Gastrocnemius medialis (tissue), 4 donors: ENCODE data around the gene KCNQ2. TPM values are rescaled to one million over a fixed set of nuclear protein-coding genes. Genes with fewer than 3 reads are reported as not detected.

ENCODE experiments used
- ATAC-seq, 2 donors: fragments of 150-250 bp; one replicate each; pipeline ENCODE4 v1.9.1; 2016
- DNase-seq, 2 donors: peaks; one replicate each; pipeline ENCODE4 v3.0.0-alpha.2; 2019
- H3K27ac ChIP-seq, 4 donors: fragments of 200-600 bp; sonication (generic); 1 replicate in 1 of 4; 2 replicates in 3 of 4; pipeline ENCODE4 v1.5.1; 2016 to 2018; ENCODE audit warnings: mild to moderate bottlenecking in 2 of 4, moderate library complexity in 1 of 4
- H3K27me3 ChIP-seq, 3 donors: fragments of 200-600 bp; sonication (generic) in 2 of 3; 1 replicate in 1 of 3; 2 replicates in 2 of 3; pipeline versions ENCODE4 v1.5.1 to v1.6.0; 2016 to 2019; ENCODE audit warnings: mild to moderate bottlenecking in 1 of 3, moderate library complexity in 1 of 3
- H3K36me3 ChIP-seq, 2 donors: fragments of 200-600 bp; sonication (generic) in 1 of 2; one replicate each; pipeline ENCODE4 v1.5.1; 2017 to 2018
- H3K4me1 ChIP-seq, 2 donors: fragments of 200-600 bp; sonication (generic) in 1 of 2; one replicate each; pipeline ENCODE4 v1.5.1; 2016 to 2017; ENCODE audit warnings: mild to moderate bottlenecking in 2 of 2
- H3K4me3 ChIP-seq, 4 donors: fragments of 200-600 bp; sonication (generic) in 3 of 4; 1 replicate in 1 of 4; 2 replicates in 3 of 4; pipeline ENCODE4 v1.5.1; 2016 to 2019; ENCODE audit warnings: mild to moderate bottlenecking in 2 of 4
- H3K9me3 ChIP-seq, 3 donors: fragments of 200-600 bp; sonication (generic) in 2 of 3; 1 replicate in 1 of 3; 2 replicates in 2 of 3; pipeline ENCODE4 v1.5.1; 2016 to 2019
- POLR2A ChIP-seq, 2 donors: fragments of 450-650 bp; IDR thresholded peaks; one replicate each; pipeline ENCODE4 v1.6.1; 2017; ENCODE audit warnings: antibody characterized with exemption in 2 of 2, mild to moderate bottlenecking in 2 of 2, moderate library complexity in 2 of 2
- in situ Hi-C, 4 donors: fragments of 200-750 bp; cut with MboI; loops; one replicate each; pipeline versions ENCODE4 v1.15.0 to v1.8.0; 2017; ENCODE audit warnings: low sequenced_read_pairs in 4 of 4
- intact Hi-C: fragments of 100-400 bp; cut with DNase I; formaldehyde crosslinking; loops from one replicate; pipeline ENCODE4 v1.15.1; 2023; ENCODE audit warnings: low total_unique reads
- total RNA-seq, 4 donors: library from RNA; depleted of rRNA; stranded (reverse); fragments of >200 nt; gene quantifications; one replicate each; pipeline versions ENCODE4 v1.1.0 to v1.2.3, GENCODE V29; 2016
- TF ChIP-seq, protein P1 (sequence below), 5 experiments: fragments of 450-650 bp in 3 of 5; fragments of 200-600 bp in 2 of 5; sonication (generic) in 2 of 5; IDR thresholded peaks in 4 of 5; conservative IDR thresholded peaks in 1 of 5; 1 replicate in 4 of 5; 2 replicates in 1 of 5; pipeline ENCODE4 v1.5.1; 2016 to 2019; ENCODE audit warnings: antibody characterized with exemption in 5 of 5, mild to moderate bottlenecking in 3 of 5, moderate library complexity in 3 of 5

The KCNQ2 gene
- total RNA-seq, 4 donors from 2014 or later: not detected

DNA sequence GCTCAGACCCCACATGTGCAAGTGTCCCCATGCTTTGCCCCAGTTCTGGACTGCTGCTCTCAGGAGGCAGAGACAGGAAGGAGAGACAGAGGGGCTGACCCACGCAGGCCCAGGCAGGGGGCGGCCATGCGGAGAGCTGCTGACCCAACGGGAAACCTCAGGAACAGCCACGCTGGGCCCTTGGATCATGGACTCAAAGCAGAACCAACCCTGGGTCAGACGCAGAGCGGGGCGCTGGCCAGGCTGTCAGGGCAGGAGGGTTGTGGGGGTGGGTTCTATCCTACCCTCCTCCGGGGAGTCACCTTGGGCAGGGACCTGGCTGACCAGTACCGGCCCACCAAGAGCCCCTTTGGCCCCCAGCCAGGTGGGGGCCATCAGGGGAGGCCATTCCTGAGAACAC is 2.0 kb downstream of the KCNQ2 start:
- ATAC-seq: no peak

DNA sequence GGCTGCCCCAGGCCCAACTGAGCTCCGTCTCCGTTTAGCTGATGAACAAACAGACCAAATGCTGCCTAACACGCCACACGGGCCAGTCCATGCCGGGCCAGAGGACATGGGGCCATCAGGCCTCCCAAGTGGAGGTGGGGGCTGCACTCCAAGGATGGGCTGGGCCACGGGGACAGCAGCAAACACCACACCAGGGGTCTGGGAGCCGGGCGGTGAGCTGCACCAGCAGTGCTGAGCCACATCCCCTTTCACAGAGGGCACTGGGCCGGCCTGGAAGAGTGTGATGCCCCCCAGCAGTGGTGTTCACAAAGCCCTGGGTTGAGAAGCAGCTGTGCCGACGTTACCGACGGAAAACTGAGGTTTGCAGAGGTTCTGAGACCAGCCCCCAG is 2.7 kb downstream of the KCNQ2 start:
- in situ Hi-C loops: no loop called here
- DNase-seq (no peak), ATAC-seq (no peak)
- Histone ChIP-seq H3K36me3 (no peaks in the 10 kb centered on the region), H3K4me1 (peaks cover 0 to 4% of the 10 kb centered on the region in 2 donors), H3K27ac (no peak overlapping the region), H3K9me3 (no peaks in the 10 kb centered on the region), H3K4me3 (no peak overlapping the region), H3K27me3 (peaks cover 44 to 55% (median 54%) of the 10 kb centered on the region in 3 donors)
- intact Hi-C loops: no loop called here
- TF ChIP-seq, protein P1, sequence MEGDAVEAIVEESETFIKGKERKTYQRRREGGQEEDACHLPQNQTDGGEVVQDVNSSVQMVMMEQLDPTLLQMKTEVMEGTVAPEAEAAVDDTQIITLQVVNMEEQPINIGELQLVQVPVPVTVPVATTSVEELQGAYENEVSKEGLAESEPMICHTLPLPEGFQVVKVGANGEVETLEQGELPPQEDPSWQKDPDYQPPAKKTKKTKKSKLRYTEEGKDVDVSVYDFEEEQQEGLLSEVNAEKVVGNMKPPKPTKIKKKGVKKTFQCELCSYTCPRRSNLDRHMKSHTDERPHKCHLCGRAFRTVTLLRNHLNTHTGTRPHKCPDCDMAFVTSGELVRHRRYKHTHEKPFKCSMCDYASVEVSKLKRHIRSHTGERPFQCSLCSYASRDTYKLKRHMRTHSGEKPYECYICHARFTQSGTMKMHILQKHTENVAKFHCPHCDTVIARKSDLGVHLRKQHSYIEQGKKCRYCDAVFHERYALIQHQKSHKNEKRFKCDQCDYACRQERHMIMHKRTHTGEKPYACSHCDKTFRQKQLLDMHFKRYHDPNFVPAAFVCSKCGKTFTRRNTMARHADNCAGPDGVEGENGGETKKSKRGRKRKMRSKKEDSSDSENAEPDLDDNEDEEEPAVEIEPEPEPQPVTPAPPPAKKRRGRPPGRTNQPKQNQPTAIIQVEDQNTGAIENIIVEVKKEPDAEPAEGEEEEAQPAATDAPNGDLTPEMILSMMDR (IDR thresholded peaks at IDR 0.05 in 4 of 5, conservative IDR thresholded peaks at IDR 0.05 in 1 of 5): no peak
- TF ChIP-seq POLR2A (IDR thresholded peaks at IDR 0.05): no peak

More for the DNA sequence above, 2.0 kb downstream of the KCNQ2 start:
- H3K27me3 ChIP-seq: peaks cover 51 to 58% (median 51%) of the 10 kb centered on the region in 3 donors
- H3K4me1 ChIP-seq: peaks cover 0 to 4% of the 10 kb centered on the region in 2 donors
- in situ Hi-C loops: no loop called here
- H3K27ac ChIP-seq: no peak overlapping the region
- no peaks in the 10 kb centered on the region for H3K9me3 ChIP-seq
- H3K4me3 ChIP-seq: no peak overlapping the region
- no peaks in the 10 kb centered on the region for H3K36me3 ChIP-seq
- intact Hi-C loops: no loop called here
- TF ChIP-seq, protein P1 (IDR thresholded peaks at IDR 0.05 in 4 of 5, conservative IDR thresholded peaks at IDR 0.05 in 1 of 5): no peak
- TF ChIP-seq POLR2A (IDR thresholded peaks at IDR 0.05): no peak
- no peak for DNase-seq

DNA sequence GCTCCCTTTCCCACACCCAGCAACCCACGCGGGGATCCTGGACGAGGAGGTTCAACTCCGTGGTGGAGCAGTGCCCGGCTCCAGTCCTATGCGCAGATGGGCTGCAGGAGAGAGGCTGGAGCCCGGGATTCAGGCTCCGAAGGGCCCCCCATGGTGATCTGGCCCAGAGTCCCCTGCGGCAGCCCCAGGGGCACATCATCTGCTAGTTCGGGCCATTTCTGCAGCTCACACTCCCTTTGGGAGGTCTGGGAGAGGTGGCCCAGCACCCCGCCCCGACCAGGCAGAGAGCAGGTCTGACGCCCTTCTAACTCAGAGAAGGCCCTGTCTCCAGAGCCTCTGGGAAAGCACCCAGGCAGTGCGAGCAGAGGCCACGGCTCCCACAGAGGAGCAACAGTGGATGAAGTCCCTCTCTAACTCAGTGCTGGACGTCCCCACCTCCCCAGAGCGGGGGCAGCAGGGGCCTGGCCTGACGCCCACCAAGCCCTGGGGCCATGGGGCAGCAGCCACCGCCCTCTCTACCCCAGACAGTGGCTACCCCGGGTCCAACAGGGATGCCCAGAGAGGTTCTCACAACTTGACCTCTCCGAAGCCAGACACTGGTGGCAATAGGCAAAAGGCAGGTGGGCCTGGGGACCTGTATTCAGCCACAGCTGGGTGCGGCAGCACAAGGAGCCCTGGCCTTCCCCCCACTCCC is 3.3 kb downstream of the KCNQ2 start:
- Histone ChIP-seq H3K4me3 (no peak overlapping the region), H3K36me3 (no peaks in the 10 kb centered on the region), H3K4me1 (peaks cover 0 to 4% of the 10 kb centered on the region in 2 donors), H3K27me3 (peaks cover 39 to 52% (median 50%) of the 10 kb centered on the region in 3 donors), H3K27ac (no peak overlapping the region), H3K9me3 (no peaks in the 10 kb centered on the region)
- ATAC-seq: no peak
- in situ Hi-C loops (no loop called here), intact Hi-C loops (no loop called here)
- no peak for DNase-seq
- no peak for TF ChIP-seq POLR2A (IDR thresholded peaks at IDR 0.05)
- TF ChIP-seq, protein P1 (IDR thresholded peaks at IDR 0.05 in 4 of 5, conservative IDR thresholded peaks at IDR 0.05 in 1 of 5): no peak

DNA sequence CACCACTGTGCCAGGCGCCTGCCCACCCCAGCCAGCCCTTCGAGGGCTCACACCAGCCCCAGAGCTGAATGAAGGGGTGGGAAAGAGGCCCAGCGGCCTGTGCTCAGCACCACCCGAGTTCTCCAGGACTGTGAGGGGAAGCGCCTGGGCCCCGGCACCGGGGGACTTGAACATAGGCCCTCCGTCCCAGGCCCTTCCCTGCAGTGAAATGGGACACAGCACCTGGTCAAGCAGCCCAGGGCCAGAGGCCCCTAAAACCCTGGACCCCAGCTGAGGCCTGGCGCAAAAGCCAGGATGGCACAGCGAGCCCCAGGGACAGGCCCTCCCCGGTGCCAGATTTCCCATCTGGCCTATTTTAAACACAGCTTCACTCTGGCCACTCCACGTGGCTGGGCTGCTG is 4.0 kb downstream of the KCNQ2 start:
- intact Hi-C loops (no loop called here), in situ Hi-C loops (no loop called here)
- H3K27me3 ChIP-seq: peaks cover 39 to 47% (median 47%) of the 10 kb centered on the region in 3 donors
- H3K4me3 ChIP-seq: no peak overlapping the region
- no peaks in the 10 kb centered on the region for H3K9me3 ChIP-seq
- DNase-seq: no peak
- ATAC-seq: no peak
- no peak overlapping the region for H3K27ac ChIP-seq
- TF ChIP-seq POLR2A (IDR thresholded peaks at IDR 0.05): no peak
- TF ChIP-seq, protein P1 (IDR thresholded peaks at IDR 0.05 in 4 of 5, conservative IDR thresholded peaks at IDR 0.05 in 1 of 5): no peak
- H3K36me3 ChIP-seq: no peaks in the 10 kb centered on the region
- H3K4me1 ChIP-seq: peaks cover 0 to 4% of the 10 kb centered on the region in 2 donors
